GM12873 (cell line): ENCODE data around the gene STK36.

Source experiments
- CTCF ChIP-seq: IDR thresholded peaks from 2 replicates; pipeline ENCODE4 v1.5.1; 2012; ENCODE audit warnings: low read depth, mild to moderate bottlenecking, moderate library complexity, low read length, control low read depth; ENCODE audit not compliant: insufficient read depth; ENCODE audit errors: missing control alignments

The STK36 gene

GRCh38 chr2:218671654-218672566 is at the start of gene STK36, which contains the start of gene RNF25:
Gene STK36, plus strand, starts transcription at chr2:218672086. Its CDS starts 744 bp downstream, at chr2:218672830.
Gene RNF25, minus strand, starts transcription at chr2:218672002. Its CDS starts 32 bp downstream, at chr2:218671970.
- no peak for TF ChIP-seq CTCF

GRCh38 chr2:218622606-218623365 is 49.1 kb upstream of the STK36 start:
- no peak for TF ChIP-seq CTCF

GRCh38 chr2:218623366-218623705 is 48.5 kb upstream of the STK36 start:
- no peak for TF ChIP-seq CTCF

GRCh38 chr2:218626369-218626768 is 45.5 kb upstream of the STK36 start:
- no peak for TF ChIP-seq CTCF

GRCh38 chr2:218627939-218628338 is 43.9 kb upstream of the STK36 start:
- TF ChIP-seq CTCF, result no peak

GRCh38 chr2:218631837-218632236 is 40.0 kb upstream of the STK36 start:
- TF ChIP-seq CTCF, result no peak

GRCh38 chr2:218635719-218636118 is 36.2 kb upstream of the STK36 start:
- no peak for TF ChIP-seq CTCF
